TTC549 (cell line): ENCODE measurements around the gene CD59.
"Not testable (repeated sequence)": the region's sequence is repeated elsewhere in the genome, so short reads cannot be mapped to it uniquely, and the experiment has no call there.

Experiments used
- FAIRE-seq: peaks from 2 replicates; lab custom pipeline; 2012; peaks lifted over from hg19 to GRCh38; lab: Jason Lieb, UNC

Gene CD59

GRCh38 chr11:33713151-33713855, 22.9 kb downstream of the CD59 start:
- FAIRE-seq: no peak

- no peak for FAIRE-seq
These were observed 23.8 kb downstream of the CD59 start for GRCh38 chr11:33712436-33712835.

GRCh38 chr11:33709466-33709865, 26.8 kb downstream of the CD59 start:
- FAIRE-seq: no peak

GRCh38 chr11:33708985-33709384, 27.2 kb downstream of the CD59 start:
- FAIRE-seq: no peak

GRCh38 chr11:33707831-33708230, 28.4 kb downstream of the CD59 start:
- not testable (repeated sequence) for FAIRE-seq

GRCh38 chr11:33706966-33707365, 29.3 kb downstream of the CD59 start:
- FAIRE-seq: no peak

- FAIRE-seq: no peak
These were observed 29.7 kb downstream of the CD59 start for GRCh38 chr11:33706546-33706945.

- FAIRE-seq: no peak
These were observed 31.8 kb downstream of the CD59 start for GRCh38 chr11:33704240-33705002.

- FAIRE-seq: no peak
These were observed 32.4 kb downstream of the CD59 start for GRCh38 chr11:33703788-33704187.

- FAIRE-seq: no peak
These were observed 33.0 kb downstream of the CD59 start for GRCh38 chr11:33703234-33703633.

- FAIRE-seq: no peak
These were observed 34.7 kb downstream of the CD59 start for GRCh38 chr11:33701302-33702230.

- no peak for FAIRE-seq
These were observed 35.5 kb downstream of the CD59 start, which contains the start of gene C11orf91 for GRCh38 chr11:33700502-33701271. Gene C11orf91, minus strand, starts transcription at chr11:33700826. Its CDS starts 86 bp downstream, at chr11:33700740.

- no peak for FAIRE-seq
These were observed 36.1 kb downstream of the CD59 start for GRCh38 chr11:33700063-33700501.

- FAIRE-seq: no peak
These were observed 36.6 kb downstream of the CD59 start for GRCh38 chr11:33699515-33700062.

GRCh38 chr11:33698921-33699320, 37.3 kb downstream of the CD59 start:
- FAIRE-seq: no peak

- FAIRE-seq: no peak
These were observed 38.2 kb downstream of the CD59 start for GRCh38 chr11:33697997-33698396.

GRCh38 chr11:33696931-33697638, 39.1 kb downstream of the CD59 start:
- no peak for FAIRE-seq

GRCh38 chr11:33696411-33696810, 39.8 kb downstream of the CD59 start:
- no peak for FAIRE-seq

GRCh38 chr11:33695051-33695566, 41.1 kb downstream of the CD59 start:
- FAIRE-seq: no peak

GRCh38 chr11:33694346-33695050, 41.7 kb downstream of the CD59 start:
- FAIRE-seq: no peak
